Measurements from ENCODE around the gene CYP1A2.

Gene CYP1A2

DNA sequence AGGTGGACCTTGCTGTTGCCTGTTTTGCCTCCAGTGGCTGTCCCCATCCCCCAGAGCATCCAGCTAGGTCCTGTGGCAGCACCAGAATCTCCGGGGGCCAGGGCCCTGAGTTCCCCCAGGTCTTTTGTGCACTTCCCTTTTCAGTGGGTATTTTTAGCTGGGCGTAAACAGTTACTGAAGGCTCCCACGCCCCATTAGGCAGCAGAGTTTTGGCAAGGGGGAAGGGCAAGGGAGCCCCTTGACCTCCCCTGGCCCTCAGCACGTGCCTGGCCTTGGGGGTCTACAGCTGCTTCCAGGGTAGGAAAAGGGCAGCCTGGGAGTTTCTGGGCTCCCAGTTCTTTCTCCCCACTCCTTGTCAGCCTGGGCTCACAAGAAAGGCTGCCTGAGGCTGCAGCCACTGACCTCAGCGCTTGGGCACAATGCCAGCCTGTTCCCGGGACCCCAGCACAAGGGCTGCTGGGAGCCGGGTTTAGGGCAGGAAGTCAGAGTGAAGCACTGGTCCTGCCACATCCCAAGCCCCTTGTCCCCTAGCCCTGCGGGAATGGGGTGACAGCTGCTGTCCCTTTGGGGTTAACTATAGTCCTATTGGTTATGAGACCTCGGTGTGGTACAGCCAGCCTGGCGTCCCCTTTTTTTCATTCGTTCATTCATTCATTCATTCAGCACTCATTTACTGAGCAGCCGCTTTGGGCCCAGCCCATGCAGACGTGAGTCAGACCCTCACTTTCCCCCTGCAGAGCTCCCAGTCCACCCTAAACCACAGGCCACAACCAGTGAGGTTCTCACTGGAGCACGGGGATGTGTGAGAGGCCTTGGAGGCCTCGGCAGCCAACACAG lies 41.7 kb downstream of the CYP1A2 start:
- DNase-seq = no peak

DNA sequence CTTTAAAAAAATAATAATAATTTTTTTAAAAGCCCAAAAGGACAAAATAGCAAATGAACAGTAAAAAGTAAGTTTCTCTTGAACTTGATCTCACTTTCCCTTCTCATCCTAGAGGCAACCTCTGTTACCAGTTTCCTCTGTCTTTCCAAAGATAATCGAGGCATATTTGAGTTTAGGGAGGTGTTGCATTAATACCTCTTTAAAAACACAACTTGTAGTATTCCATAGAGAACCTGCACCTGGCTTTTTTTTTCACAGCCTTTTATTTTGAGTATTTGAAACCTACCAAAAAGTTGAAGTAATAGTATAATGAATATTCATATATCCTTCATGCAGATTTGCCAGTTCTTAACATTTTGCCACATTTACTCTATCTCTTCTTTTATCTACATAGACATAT lies 42.4 kb downstream of the CYP1A2 start:
- DNase-seq = no peak

DNA sequence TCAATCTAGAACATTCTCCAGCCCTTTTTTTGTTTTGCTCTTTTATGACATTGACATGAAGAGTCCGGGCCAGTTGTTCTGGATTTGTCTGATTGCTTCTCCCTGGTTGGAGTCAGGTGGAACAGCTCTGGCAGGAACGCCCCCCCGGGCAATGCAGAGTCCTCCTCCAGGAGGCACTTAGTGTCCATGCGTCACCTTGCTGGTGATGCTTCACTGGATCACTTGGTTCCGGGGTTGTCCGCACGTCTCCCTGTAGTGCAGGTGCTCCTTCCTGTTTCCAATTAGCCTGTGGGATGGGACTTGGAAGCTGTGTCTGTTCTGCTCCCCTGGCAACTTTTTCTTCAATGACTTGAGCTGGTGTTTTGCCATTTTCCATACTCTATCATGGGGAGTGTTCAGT lies 43.0 kb downstream of the CYP1A2 start:
- no peak for DNase-seq

DNA sequence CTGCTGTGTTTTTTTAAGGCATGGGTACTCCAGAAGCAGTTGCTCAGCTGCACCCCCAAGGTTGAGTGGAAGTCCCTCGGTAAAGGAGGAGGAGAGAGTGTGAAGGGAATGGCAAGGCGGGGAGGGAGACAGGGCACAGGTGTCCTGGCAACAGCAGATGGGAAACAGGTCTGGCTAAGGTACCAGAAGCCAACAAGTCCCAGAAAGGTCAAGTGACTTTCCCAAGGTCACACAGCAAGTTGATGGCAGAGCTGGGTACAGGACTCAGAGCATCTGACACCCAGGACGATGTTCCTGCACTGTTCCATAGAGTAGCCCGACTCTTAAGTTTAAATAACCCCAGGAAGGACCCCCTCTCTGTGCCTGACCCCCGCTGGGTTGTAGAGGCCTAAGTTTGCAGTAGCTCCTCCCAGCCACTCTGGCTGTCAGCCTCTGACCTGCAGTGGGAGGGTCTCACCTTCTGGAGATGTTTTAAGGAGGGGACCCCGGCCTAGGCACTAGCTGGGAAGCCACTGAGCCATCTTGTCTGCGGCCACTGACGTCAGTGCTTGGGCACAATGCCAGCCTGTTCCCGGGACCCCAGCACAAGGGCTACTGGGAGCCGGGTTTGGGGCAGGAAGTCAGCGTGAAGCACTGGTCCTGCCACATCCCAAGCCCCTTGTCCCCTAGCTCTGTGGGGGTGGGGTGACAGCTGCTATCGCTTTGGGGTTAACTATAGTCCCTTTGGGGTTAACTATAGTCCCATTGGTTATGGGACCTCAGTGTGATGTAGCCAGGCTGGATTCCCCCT lies 43.8 kb downstream of the CYP1A2 start:
- no peak for DNase-seq

DNA sequence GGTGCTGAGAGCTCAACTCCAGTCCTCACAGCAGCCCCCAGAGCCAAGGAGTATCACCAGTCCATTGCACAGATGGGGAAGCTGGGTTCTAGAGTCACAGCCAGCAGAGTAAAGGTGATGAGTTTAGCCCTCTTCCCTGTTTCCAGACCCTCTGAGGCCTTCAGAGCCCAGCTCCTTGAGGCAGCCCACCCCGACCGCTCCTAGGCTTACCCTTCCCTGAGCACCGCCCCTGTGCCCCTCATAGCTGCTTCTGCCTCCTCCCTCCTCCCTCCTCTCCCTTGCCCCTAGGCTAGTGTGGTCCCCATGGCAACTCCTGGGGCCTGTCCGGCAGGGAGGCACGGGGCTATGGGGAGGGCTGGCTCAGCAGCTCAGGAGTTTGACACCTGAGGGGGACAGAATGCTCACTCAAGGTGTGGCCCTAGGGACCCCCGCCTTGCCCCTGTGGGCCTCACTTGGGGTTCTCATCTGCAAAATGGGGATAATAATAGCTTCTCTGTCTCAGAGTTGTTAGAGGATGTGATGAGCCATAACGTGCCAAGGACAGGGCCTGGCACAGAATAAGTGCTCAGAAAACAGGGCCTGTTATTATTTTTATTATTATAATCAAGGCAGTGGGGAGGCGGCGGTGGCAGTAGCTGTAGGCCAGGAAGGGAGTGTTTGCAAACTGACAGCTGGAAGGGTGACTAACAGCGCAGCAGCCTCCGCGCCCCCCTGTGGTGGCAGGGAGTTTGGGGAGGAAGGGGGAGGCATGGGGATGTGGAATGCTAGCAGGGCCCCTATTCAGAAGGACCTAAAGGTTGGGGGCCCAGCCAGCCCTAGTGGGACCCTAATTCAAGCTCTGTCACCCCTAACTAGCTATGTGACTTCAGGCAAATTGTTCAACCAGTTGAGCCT lies 44.7 kb downstream of the CYP1A2 start:
- DNase-seq = peak; percentile 67

DNA sequence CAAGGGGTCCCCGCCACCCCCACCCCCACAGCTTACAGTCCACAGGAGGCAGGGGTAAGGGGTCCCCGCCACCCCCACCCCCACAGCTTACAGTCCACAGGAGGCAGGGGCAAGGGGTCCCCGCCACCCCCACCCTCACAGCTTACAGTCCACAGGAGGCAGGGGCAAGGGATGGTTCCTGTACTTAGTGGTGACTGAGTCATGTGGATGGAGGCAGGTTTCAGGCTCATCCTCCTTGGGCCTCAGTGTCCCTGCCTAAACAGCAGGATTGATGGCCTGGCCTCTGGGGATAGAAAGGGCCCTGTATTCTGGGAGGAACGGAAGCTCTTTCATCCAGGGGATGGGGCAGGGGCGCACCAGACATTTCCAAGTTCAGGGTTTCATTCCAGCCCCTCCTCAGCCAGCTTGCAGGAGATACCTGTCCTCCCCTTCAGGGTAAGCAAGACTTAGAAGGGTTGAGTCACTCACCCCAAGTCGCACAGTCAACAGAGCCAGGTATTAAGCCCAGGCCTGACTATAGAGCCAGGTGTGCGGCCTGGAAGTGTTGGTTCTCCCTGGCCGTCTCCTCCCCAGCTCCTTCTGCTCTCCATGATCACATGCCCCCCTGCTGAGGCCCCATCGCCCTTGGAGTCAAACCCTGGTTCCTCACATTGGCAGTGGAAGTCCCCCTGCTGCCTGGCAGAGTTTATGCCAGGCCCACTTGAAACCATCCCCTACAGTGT lies 45.8 kb downstream of the CYP1A2 start:
- DNase-seq = no peak

DNA sequence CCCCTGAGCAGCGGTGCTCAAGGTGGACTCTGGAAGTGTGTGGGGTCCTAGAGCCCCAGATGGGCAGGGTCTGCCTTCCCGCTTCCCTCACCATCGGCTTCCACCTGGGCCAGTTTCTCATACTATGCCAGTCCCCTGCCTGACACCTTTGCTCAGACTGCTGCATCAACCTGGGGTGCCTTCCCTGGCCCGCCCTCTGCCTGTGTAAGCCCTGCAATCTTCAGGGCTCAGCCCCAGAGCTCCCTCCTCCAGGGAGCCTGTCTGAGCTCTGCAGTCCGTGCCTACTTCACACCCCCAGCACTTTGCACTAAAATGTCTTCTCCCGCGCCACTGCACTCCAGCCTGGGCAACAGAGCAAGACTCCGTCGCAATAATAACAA lies 46.3 kb downstream of the CYP1A2 start:
- DNase-seq = no peak

DNA sequence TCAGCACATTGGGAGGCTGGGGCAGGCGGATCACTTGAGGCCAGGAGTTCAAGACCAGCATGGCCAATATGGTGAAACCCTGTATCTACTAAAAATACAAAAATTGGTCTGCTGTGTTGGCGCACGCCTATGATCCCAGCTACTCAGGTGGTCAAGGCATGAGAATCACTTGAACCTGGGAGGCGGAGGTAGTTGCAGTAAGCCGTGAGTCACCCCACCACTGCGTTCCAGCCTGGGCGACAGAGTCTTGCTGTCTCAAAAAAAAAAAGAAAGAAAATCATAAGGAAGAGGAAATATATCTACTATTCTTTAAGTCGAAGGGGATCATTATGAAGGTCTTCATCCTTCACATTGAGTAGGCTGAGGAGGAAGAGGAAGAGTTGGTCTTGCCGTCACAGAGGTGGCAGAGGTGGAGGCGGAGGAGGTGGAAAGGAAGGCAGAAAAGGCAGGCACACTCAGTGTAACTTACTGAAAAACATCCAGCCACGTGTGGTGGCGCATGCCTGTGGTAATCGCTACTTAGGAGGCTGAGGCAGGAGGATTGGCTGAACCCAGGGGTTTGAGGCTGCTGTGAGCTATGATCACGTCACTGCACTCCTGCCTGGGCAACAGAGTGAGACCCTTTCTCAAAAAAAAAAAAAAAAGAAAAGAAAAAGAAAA lies 47.5 kb downstream of the CYP1A2 start:
- DNase-seq = no peak

DNA sequence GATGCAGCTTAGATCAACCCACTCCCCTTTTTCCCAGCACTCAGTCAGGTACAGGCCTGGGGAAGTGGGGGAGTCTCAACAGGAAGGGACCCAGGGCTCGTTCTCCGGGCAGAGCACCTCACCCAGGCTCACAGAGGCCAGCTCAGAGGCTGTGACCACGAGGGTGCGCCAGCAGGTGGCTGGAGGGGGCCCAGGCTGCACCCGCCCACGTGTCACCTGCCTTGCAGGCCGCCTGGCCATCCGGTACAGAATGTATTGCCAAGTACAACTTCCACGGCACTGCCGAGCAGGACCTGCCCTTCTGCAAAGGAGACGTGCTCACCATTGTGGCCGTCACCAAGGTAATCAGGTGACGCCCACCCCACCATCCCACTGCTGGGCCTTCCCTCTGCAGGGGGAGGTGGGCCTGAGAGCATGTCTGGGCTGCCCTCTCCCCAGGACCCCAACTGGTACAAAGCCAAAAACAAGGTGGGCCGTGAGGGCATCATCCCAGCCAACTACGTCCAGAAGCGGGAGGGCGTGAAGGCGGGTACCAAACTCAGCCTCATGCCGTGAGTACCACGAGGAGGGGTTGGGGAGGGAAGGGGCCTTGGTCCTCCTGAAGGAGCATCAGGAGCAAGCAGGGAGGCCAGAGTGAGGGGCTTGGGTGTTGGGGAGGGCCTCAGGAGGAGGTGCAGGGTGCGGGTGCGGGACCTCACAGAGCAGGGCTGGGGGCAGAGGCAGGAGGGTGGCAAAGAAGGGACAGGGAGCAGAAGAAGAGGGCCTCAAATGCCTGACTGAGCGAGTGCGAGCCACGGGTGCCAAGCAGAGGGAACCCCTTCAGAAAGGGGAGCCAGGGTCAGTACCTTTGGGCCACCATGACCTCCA lies 50.0 kb downstream of the CYP1A2 start:
- DNase-seq = no peak

DNA sequence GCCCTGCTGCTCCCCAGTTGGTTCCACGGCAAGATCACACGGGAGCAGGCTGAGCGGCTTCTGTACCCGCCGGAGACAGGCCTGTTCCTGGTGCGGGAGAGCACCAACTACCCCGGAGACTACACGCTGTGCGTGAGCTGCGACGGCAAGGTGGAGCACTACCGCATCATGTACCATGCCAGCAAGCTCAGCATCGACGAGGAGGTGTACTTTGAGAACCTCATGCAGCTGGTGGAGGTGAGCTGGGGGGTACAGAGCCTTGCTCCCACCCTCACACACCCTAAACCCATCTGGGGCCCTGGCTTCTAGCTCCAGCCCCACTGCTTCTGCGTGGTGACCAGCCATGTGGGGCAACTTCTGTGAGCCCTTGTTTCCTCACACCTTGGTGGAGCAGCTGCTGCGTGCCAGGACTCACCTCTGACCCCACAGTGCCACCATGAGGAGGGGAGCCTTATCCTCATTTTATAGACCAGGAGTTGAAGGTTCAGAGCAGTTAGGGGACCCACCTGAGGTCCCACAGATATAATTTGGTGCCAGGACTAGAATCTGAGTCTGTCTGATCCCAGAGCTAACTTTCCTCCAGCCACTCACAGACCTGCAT lies 50.7 kb downstream of the CYP1A2 start:
- DNase-seq = no peak

DNA sequence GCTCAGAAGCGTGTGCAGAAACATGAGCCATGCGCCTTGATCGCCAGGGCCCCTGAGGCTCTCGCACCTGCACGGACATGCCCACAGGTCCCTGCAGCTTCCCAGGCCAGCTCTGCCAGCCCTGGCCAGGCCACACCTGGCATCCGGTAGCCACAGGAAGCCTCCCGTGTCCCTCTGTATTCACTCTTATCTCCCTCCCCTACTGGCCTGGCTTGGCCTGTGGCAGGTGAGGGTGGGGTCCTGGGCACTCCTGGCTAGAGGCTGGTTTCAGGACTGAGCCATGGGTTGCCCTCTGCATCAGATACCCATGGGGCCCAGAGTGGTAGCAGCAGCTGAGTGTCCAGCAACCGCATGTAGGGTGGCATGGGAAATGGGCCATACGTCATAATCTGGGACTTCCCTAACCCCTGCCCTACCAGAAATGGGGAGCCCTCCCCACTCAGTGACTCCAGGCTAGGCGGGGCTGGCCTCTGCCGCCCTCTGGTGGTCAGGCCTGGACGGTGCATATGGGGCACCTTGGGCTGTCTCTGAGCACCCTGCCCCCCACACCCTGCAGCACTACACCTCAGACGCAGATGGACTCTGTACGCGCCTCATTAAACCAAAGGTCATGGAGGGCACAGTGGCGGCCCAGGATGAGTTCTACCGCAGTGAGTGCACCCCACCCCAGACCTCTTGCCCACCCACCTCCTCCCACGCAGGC lies 51.4 kb downstream of the CYP1A2 start:
- DNase-seq = peak; percentile 79

DNA sequence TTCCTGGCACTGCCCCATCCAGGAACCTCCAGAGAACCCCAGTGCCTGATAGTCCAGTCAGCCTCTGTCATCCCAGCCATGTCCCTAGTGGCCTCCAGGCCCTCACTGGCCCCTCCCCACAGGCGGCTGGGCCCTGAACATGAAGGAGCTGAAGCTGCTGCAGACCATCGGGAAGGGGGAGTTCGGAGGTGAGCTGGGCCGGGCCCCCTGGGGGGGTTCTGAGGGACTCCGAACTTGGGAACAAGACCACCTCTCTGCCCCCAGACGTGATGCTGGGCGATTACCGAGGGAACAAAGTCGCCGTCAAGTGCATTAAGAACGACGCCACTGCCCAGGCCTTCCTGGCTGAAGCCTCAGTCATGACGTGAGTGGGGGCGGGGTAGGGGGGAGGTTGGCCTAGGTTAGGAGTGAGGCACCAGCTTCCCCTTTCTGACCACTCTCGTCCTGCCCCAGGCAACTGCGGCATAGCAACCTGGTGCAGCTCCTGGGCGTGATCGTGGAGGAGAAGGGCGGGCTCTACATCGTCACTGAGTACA lies 52.0 kb downstream of the CYP1A2 start:
- DNase-seq = no peak

DNA sequence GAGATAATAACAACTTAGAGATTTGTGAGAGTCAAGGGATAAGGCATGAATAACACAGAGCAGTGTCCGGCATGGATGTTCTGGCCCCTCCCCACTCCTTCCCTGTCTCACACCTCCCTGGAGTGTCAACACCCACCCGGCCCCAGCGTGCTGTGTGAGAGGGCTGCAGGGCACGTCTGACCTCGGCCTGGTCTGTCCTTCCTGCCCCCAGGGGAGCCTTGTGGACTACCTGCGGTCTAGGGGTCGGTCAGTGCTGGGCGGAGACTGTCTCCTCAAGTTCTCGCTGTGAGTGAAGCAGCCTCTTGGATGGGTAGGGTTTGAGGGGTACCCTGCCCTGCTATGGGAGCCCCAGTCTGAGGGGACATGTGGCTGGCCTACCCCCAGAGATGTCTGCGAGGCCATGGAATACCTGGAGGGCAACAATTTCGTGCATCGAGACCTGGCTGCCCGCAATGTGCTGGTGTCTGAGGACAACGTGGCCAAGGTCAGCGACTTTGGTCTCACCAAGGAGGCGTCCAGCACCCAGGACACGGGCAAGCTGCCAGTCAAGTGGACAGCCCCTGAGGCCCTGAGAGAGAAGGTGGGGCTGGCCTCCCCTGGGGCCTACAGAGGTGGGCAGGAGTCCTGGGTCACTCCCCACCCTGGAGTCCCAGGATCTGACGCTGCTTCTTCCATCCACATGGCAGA lies 52.8 kb downstream of the CYP1A2 start:
- DNase-seq = no peak

DNA sequence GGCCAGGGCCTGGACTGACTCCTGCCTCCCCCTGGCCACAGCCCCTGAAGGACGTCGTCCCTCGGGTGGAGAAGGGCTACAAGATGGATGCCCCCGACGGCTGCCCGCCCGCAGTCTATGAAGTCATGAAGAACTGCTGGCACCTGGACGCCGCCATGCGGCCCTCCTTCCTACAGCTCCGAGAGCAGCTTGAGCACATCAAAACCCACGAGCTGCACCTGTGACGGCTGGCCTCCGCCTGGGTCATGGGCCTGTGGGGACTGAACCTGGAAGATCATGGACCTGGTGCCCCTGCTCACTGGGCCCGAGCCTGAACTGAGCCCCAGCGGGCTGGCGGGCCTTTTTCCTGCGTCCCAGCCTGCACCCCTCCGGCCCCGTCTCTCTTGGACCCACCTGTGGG lies 53.6 kb downstream of the CYP1A2 start:
- DNase-seq = no peak

DNA sequence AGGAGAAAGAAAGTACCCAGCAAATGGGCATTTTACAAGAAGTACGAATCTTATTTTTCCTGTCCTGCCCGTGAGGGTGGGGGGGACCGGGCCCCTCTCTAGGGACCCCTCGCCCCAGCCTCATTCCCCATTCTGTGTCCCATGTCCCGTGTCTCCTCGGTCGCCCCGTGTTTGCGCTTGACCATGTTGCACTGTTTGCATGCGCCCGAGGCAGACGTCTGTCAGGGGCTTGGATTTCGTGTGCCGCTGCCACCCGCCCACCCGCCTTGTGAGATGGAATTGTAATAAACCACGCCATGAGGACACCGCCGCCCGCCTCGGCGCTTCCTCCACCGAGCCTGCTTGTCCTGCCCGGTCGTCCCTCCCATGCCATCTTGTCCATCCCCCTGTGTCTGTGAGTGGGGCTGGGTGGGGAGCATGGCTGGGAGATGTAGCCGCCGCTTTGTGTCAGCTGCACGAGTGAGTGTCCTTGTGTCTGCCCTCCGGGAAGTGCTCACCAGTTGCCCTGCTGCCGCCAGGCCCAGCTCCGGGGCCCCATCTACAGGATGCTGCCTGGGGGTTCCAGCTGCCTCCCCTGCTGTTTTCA lies 54.3 kb downstream of the CYP1A2 start:
- DNase-seq = no peak

DNA sequence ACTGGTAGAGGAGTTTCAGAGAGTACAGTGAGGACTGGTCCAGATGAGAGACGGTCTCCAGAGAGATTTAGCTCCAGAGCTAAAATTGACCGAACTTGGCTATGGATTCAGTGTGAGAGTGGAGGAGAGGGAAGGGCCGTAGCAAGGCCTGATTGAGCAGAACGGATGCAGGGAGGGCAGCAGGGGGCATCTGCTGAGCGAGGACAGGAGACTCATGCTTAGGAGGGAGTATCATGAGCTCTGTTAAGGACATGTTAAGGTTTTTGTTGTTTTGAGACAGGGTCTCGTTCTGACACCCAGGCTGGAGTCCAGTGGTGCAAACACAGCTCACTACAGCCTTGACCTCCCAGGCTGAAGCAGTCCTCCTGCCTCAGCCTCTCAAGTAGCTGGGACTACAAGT lies 56.3 kb downstream of the CYP1A2 start:
- DNase-seq = no peak

Measured in activated T-cell treated with anti-CD3 and anti-CD28 coated beads for 4 hours (primary cell).